Type B pancreatic cell (in vitro differentiated cells): ENCODE data around the gene MEG3. TPM values are rescaled to one million over a fixed set of nuclear protein-coding genes. Genes with fewer than 3 reads are reported as not detected.

Experiments used
- DNase-seq: peaks from one replicate; pipeline ENCODE4 v3.0.0; 2021; ENCODE audit warnings: mixed read lengths; ENCODE audit not compliant: unreplicated experiment; ENCODE audit errors: extremely low spot score
- H3K27ac Mint-ChIP-seq: 2 replicates; pipeline ENCODE4 v1.8.0; 2021; ENCODE audit warnings: mild to moderate bottlenecking, mixed read lengths
- H3K27me3 Mint-ChIP-seq: 2 replicates; pipeline ENCODE4 v1.8.0; 2021; ENCODE audit warnings: mixed read lengths
- H3K36me3 Mint-ChIP-seq: 2 replicates; pipeline ENCODE4 v1.8.0; 2021; ENCODE audit warnings: mixed read lengths
- H3K4me1 Mint-ChIP-seq: one replicate; pipeline ENCODE4 v1.8.0; 2021; ENCODE audit warnings: mixed read lengths; ENCODE audit not compliant: unreplicated experiment
- H3K4me3 Mint-ChIP-seq: 2 replicates; pipeline ENCODE4 v1.8.0; 2021; ENCODE audit warnings: mild to moderate bottlenecking, mixed read lengths
- H3K9me3 Mint-ChIP-seq: 2 replicates; pipeline ENCODE4 v1.8.0; 2021; ENCODE audit warnings: mixed read lengths
- total RNA-seq: library from RNA; stranded (reverse); gene quantifications from 2 replicates; pipeline ENCODE4 v1.2.1, GENCODE V29; 2021; ENCODE audit warnings: low replicate concordance
- TF ChIP-seq, protein P1 (sequence below): fragments of 200-600 bp; sonication (generic); conservative IDR thresholded peaks from 2 replicates; pipeline ENCODE4 v1.5.0; 2021; ENCODE audit warnings: antibody characterized with exemption, mild to moderate bottlenecking

The MEG3 gene
- total RNA-seq, 1 donor from 2014 or later, result 0.68 TPM

- Mint-ChIP-seq H3K9me3 (no peaks in the 10 kb centered on the region), H3K36me3 (no peaks in the 10 kb centered on the region), H3K27me3 (peaks cover 11% of the 10 kb centered on the region), H3K4me1 (peaks cover 30% of the 10 kb centered on the region), H3K27ac (no peak overlapping the region), H3K4me3 (no peak overlapping the region)
- TF ChIP-seq, protein P1, sequence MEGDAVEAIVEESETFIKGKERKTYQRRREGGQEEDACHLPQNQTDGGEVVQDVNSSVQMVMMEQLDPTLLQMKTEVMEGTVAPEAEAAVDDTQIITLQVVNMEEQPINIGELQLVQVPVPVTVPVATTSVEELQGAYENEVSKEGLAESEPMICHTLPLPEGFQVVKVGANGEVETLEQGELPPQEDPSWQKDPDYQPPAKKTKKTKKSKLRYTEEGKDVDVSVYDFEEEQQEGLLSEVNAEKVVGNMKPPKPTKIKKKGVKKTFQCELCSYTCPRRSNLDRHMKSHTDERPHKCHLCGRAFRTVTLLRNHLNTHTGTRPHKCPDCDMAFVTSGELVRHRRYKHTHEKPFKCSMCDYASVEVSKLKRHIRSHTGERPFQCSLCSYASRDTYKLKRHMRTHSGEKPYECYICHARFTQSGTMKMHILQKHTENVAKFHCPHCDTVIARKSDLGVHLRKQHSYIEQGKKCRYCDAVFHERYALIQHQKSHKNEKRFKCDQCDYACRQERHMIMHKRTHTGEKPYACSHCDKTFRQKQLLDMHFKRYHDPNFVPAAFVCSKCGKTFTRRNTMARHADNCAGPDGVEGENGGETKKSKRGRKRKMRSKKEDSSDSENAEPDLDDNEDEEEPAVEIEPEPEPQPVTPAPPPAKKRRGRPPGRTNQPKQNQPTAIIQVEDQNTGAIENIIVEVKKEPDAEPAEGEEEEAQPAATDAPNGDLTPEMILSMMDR, result no peak
- peak; percentile 62 for DNase-seq
Observed at GRCh38 chr14:100891501-100892445, 65.9 kb downstream of the MEG3 start.

DNA sequence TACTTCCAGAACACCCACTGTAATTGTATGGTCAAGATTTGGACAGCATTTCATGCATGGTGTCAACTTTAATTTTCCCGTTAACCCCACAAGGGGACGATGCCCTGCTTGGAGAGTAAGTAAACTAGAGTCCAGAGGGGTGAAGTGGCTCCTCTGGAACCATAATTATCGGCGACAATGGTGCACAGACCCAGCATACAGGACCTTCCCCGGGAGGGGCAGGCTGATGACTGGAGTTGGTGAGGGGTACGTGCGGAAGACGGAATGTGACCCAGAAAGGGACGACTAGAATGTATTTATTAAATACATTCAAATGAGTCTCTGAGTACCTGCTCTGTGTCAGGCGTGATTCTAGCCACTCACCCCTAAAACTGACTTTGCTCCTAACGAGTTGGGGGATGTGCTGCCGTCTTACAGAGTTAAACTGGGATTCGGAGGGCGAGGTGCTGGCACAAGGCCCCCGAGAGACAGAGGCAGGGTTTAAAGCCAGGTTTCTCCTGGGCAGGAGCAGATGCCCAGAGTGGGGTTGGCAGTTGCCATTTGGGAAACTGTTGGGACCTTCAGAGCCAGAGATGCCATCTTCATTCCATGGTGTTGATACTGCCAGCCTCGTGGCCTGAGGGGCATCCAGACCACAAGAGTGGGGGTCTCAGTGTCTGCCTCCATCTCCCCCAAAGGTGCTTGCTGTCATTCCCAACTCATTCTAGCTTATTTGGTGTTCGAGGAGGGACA lies 66.7 kb downstream of the MEG3 start:
- Mint-ChIP-seq H3K27ac (peak overlapping the region; percentile 16), H3K4me1 (peaks cover 37% of the 10 kb centered on the region), H3K36me3 (no peaks in the 10 kb centered on the region), H3K4me3 (no peak overlapping the region), H3K9me3 (no peaks in the 10 kb centered on the region), H3K27me3 (peaks cover 18% of the 10 kb centered on the region)
- TF ChIP-seq, protein P1, result no peak
- peak; percentile 58 for DNase-seq

GRCh38 chr14:100893228-100893601 lies 67.3 kb downstream of the MEG3 start:
- TF ChIP-seq, protein P1, result no peak
- peaks cover 18% of the 10 kb centered on the region for H3K27me3 Mint-ChIP-seq
- H3K9me3 Mint-ChIP-seq, result no peaks in the 10 kb centered on the region
- H3K4me1 Mint-ChIP-seq, result peaks cover 32% of the 10 kb centered on the region
- no peak overlapping the region for H3K4me3 Mint-ChIP-seq
- no peaks in the 10 kb centered on the region for H3K36me3 Mint-ChIP-seq
- DNase-seq, result peak; percentile 40
- peak overlapping the region; percentile 16 for H3K27ac Mint-ChIP-seq

DNA sequence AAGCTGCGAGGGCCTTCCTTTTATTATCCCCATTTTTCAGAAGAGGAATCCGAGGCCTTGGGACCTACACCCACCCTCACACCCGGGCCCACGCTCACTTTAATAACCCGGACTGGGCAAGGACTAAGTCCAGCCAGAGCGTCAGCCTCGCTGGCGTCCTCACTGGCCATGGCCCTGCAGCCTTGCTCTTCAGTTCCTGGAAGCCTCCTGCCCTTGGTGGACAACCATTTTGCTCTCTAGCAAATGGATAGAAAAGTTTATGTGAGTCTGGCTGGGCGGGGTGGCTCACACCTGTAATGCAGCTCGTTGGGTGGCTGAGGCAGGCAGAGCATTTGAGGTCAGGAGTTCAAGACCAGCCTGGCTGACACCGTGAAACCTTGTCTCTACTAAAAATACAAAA lies 67.8 kb downstream of the MEG3 start:
- TF ChIP-seq, protein P1, result no peak
- H3K27ac Mint-ChIP-seq, result no peak overlapping the region
- no peak overlapping the region for H3K4me3 Mint-ChIP-seq
- DNase-seq, result peak; percentile 34
- H3K4me1 Mint-ChIP-seq, result peaks cover 28% of the 10 kb centered on the region
- H3K9me3 Mint-ChIP-seq, result no peaks in the 10 kb centered on the region
- no peaks in the 10 kb centered on the region for H3K36me3 Mint-ChIP-seq
- peaks cover 18% of the 10 kb centered on the region for H3K27me3 Mint-ChIP-seq

DNA sequence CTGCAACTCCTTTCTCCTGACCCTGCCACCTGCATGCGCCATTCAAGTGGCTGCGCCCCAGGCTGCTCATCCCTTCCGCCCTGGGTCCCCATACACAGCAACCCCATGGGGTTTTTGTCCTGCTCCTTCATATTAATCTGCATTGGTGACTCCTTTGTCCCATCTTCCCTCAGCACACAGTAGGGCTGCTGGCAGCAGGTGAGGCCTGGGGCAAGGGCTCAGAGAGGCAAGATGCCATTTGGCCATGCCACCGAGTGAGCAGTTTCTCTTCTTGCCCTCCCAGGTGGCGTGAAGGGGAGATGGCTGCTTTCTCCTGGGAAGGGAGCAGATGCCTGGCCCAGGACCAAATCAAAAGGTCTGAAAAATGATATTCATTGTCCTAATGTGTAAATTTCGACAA lies 68.5 kb downstream of the MEG3 start:
- Mint-ChIP-seq H3K27ac (no peak overlapping the region), H3K4me3 (no peak overlapping the region), H3K9me3 (no peaks in the 10 kb centered on the region), H3K27me3 (peaks cover 25% of the 10 kb centered on the region), H3K4me1 (peaks cover 27% of the 10 kb centered on the region), H3K36me3 (no peaks in the 10 kb centered on the region)
- peak; percentile 39 for DNase-seq
- TF ChIP-seq, protein P1, result no peak
